ENCODE measurements around the gene SNAPC4.
"Not testable (repeated sequence)": the region's sequence is repeated elsewhere in the genome, so short reads cannot be mapped to it uniquely, and the experiment has no call there.

The SNAPC4 gene

DNA sequence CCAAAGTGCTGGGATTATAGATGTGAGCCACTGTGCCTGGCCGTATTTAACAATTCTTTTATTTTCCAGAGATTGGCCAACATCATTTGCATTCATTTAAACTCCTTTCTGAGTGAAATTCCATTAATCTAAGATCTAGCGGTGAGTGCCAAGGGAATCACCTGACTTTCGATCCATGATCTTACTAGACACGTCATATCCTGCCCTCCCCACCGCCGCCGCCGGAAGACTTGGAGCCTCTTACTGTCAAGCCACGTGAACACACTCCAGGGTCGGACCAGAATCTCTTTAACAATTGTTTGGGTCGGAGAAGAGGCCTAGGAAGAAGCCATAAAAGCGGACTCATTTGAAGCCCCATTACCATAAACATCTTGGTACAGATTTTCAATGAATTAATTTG is 26.8 kb upstream of the SNAPC4 start:
- no peak overlapping the region for H3K4me3 ChIP-seq (ENCODE audit: control insufficient read depth in 1 of 7, extremely low read depth in 1 of 7, insufficient read depth in 4 of 7, low read depth in 2 of 7, low read length in 6 of 7)
- POLR2A ChIA-PET = no interaction called here
- no peak for DNase-seq
- no peak overlapping the region for H3K27ac ChIP-seq (ENCODE audit: insufficient read depth in 1 of 2, low read depth in 1 of 2, low read length in 2 of 2, poor library complexity in 1 of 2, severe bottlenecking in 2 of 2)
- H3K27me3 ChIP-seq (replicated peaks in 2 of 5; ENCODE audit: control insufficient read depth in 4 of 5, insufficient read depth in 5 of 5, low read length in 4 of 5) = no peaks in the 10 kb centered on the region
- CTCF ChIA-PET = interaction anchor here (0.7 to 1.5 kb wide), 2 partner anchors 16 to 19 kb away, joined by 3 to 4 read pairs; no protein-coding TSS in a partner anchor
- WGBS (ENCODE audit: insufficient coverage) = 98% methylated on average over 11 of the region's 12 CpGs
- peaks cover 4 to 62% (median 44%) of the 10 kb centered on the region in 4 experiments for H3K36me3 ChIP-seq (ENCODE audit: control insufficient read depth in 4 of 4, insufficient read depth in 4 of 4, low read length in 3 of 4)
- H3K9me3 ChIP-seq (ENCODE audit: control extremely low read depth in 1 of 5, control insufficient read depth in 4 of 5, insufficient read depth in 2 of 5, low read depth in 1 of 5, low read length in 4 of 5) = no peaks in the 10 kb centered on the region
- no peaks in the 10 kb centered on the region for H3K4me1 ChIP-seq (ENCODE audit: control extremely low read depth in 1 of 4, control insufficient read depth in 4 of 4, insufficient read depth in 4 of 4, low read length in 3 of 4)

DNA sequence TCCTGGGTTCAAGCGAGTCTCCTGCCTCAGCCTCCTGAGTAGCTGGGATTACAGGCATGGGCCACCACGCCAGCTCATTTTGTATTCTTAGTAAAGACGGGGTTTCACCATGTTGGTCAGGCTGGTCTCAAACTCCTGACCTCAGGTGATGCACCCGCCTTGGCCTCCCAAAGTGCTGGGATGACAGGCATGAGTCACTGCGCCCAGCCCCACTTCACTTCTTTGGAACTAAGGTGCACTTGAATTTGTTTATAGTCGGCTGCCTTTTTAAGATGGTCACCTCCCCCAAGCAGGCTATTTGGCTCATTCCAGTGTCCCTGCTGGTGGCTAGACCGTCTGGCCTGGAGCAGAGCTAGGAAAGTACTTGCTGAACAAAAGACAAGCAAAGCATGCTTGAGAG is 25.4 kb upstream of the SNAPC4 start:
- H3K4me1 ChIP-seq (ENCODE audit: control extremely low read depth in 1 of 4, control insufficient read depth in 4 of 4, insufficient read depth in 4 of 4, low read length in 3 of 4); H3K4me3 ChIP-seq (ENCODE audit: control insufficient read depth in 1 of 7, extremely low read depth in 1 of 7, insufficient read depth in 4 of 7, low read depth in 2 of 7, low read length in 6 of 7); POLR2A ChIA-PET; H3K9me3 ChIP-seq (ENCODE audit: control extremely low read depth in 1 of 5, control insufficient read depth in 4 of 5, insufficient read depth in 2 of 5, low read depth in 1 of 5, low read length in 4 of 5); DNase-seq; H3K27ac ChIP-seq (ENCODE audit: insufficient read depth in 1 of 2, low read depth in 1 of 2, low read length in 2 of 2, poor library complexity in 1 of 2, severe bottlenecking in 2 of 2); H3K27me3 ChIP-seq (replicated peaks in 2 of 5; ENCODE audit: control insufficient read depth in 4 of 5, insufficient read depth in 5 of 5, low read length in 4 of 5): not testable (repeated sequence)
- 96% methylated on average over 6 of the region's 7 CpGs for WGBS (ENCODE audit: insufficient coverage)
- peaks cover 10 to 63% (median 46%) of the 10 kb centered on the region in 4 experiments for H3K36me3 ChIP-seq (ENCODE audit: control insufficient read depth in 4 of 4, insufficient read depth in 4 of 4, low read length in 3 of 4)
- CTCF ChIA-PET = interaction anchor here (1.1 to 1.5 kb wide), 4 partner anchors 9 to 112 kb away, joined by 3 to 6 read pairs (median 4); no protein-coding TSS in a partner anchor

DNA sequence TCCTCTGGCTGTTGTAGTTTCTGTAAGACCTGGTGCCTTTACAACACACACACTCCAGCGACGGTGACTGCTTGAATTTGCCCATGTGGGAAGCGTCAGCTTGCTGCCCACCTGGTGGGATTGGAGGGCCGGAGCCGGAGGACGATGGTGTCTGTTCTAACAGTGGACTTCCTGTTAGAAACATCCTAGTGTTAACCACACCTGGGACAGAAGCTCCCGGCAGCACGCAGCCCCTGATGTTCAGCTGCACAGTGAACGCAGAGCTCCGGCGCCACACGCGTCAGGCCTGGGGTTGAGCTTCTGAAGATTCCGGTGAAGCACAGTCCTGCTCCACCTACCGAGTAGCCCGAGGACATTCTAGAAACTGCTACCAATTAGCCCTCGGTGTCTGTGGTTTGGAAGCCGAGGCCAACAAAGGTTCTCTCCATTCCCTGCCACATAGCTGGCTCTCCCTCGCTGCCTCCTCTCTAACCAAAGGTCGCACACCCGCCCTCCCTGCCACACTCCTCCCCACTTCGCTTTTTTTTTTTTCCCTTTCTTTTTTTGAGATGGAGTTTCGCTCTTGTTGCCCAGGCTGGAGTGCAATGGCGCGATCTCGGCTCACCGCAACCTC is 24.9 kb upstream of the SNAPC4 start:
- H3K4me1 ChIP-seq (ENCODE audit: control extremely low read depth in 1 of 4, control insufficient read depth in 4 of 4, insufficient read depth in 4 of 4, low read length in 3 of 4) = no peaks in the 10 kb centered on the region
- H3K36me3 ChIP-seq (ENCODE audit: control insufficient read depth in 4 of 4, insufficient read depth in 4 of 4, low read length in 3 of 4) = peaks cover 11 to 59% (median 44%) of the 10 kb centered on the region in 4 experiments
- no peak for DNase-seq
- no peak overlapping the region for H3K27ac ChIP-seq (ENCODE audit: insufficient read depth in 1 of 2, low read depth in 1 of 2, low read length in 2 of 2, poor library complexity in 1 of 2, severe bottlenecking in 2 of 2)
- H3K4me3 ChIP-seq (ENCODE audit: control insufficient read depth in 1 of 7, extremely low read depth in 1 of 7, insufficient read depth in 4 of 7, low read depth in 2 of 7, low read length in 6 of 7) = no peak overlapping the region
- POLR2A ChIA-PET = no interaction called here
- no peaks in the 10 kb centered on the region for H3K9me3 ChIP-seq (ENCODE audit: control extremely low read depth in 1 of 5, control insufficient read depth in 4 of 5, insufficient read depth in 2 of 5, low read depth in 1 of 5, low read length in 4 of 5)
- CTCF ChIA-PET = interaction anchor here (1.1 to 1.2 kb wide), 2 partner anchors 10 to 111 kb away, joined by 3 to 6 read pairs; no protein-coding TSS in a partner anchor
- no peaks in the 10 kb centered on the region for H3K27me3 ChIP-seq (replicated peaks in 2 of 5; ENCODE audit: control insufficient read depth in 4 of 5, insufficient read depth in 5 of 5, low read length in 4 of 5)
- 92% methylated on average over 24 of the region's 27 CpGs for WGBS (ENCODE audit: insufficient coverage)

DNA sequence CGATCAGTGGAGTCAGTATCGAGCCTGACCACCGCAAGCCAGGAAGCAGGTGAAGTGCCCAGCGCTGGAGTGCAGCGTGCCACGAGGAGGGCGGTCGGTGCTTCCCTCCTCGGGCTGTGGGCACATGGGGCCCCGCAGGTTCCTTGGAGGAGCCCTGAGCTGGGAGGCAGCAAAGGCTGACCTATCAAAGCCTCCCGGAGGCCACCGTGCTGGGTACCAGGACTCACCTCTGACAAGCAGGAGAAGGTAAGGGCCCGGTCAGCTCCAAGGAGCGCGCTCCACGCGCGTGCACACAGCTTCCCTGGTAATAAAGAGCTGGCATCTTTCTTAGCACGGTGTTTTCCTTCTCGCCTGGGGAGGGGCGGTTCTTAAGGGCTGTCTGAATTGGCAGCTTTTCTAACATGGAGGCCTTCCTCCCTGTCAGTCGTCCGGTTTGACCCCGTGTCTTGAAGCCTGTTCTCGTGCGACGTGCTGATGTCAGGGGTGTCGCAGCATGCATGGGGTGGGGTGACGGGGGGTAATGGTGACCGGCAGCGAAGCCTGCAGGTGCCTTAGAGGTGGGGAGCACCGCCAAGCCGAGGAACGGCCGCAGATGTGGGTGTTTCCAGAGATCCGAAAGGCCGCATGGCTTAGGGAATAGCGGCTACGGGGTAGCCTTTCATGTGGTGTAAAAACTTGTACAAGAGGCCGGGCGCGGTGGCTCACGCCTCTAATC is 23.6 kb upstream of the SNAPC4 start:
- 94% methylated on average over 38 of the region's 43 CpGs for WGBS (ENCODE audit: insufficient coverage)
- no peaks in the 10 kb centered on the region for H3K27me3 ChIP-seq (replicated peaks in 2 of 5; ENCODE audit: control insufficient read depth in 4 of 5, insufficient read depth in 5 of 5, low read length in 4 of 5)
- DNase-seq = no peak
- H3K27ac ChIP-seq (ENCODE audit: insufficient read depth in 1 of 2, low read depth in 1 of 2, low read length in 2 of 2, poor library complexity in 1 of 2, severe bottlenecking in 2 of 2) = no peak overlapping the region
- no peaks in the 10 kb centered on the region for H3K9me3 ChIP-seq (ENCODE audit: control extremely low read depth in 1 of 5, control insufficient read depth in 4 of 5, insufficient read depth in 2 of 5, low read depth in 1 of 5, low read length in 4 of 5)
- ChIA-PET CTCF (interaction anchor here (0.8 kb wide), 1 partner anchor 12 kb away, joined by 3 read pairs; no protein-coding TSS in a partner anchor), POLR2A (no interaction called here)
- no peaks in the 10 kb centered on the region for H3K4me1 ChIP-seq (ENCODE audit: control extremely low read depth in 1 of 4, control insufficient read depth in 4 of 4, insufficient read depth in 4 of 4, low read length in 3 of 4)
- peaks cover 11 to 60% (median 47%) of the 10 kb centered on the region in 4 experiments for H3K36me3 ChIP-seq (ENCODE audit: control insufficient read depth in 4 of 4, insufficient read depth in 4 of 4, low read length in 3 of 4)
- H3K4me3 ChIP-seq (ENCODE audit: control insufficient read depth in 1 of 7, extremely low read depth in 1 of 7, insufficient read depth in 4 of 7, low read depth in 2 of 7, low read length in 6 of 7) = no peak overlapping the region

DNA sequence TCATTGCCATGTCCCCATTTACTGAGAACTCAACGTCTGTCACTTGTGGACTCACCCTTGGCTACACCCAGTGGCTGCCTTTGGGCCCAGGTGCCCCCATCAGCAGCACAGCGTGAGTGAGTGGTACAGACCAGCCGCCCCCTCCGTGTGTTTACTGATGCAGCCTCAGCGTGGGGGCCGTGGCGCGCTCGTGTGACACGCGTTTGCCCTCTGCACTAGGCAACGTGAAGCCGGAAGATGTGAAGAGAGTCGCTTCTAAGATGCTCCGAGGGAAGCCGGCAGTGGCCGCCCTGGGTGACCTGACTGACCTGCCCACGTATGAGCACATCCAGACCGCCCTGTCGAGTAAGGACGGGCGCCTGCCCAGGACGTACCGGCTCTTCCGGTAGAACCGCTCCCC is 22.9 kb upstream of the SNAPC4 start:
- ChIA-PET CTCF (no interaction called here), POLR2A (no interaction called here)
- no peaks in the 10 kb centered on the region for H3K4me1 ChIP-seq (ENCODE audit: control extremely low read depth in 1 of 4, control insufficient read depth in 4 of 4, insufficient read depth in 4 of 4, low read length in 3 of 4)
- no peaks in the 10 kb centered on the region for H3K9me3 ChIP-seq (ENCODE audit: control extremely low read depth in 1 of 5, control insufficient read depth in 4 of 5, insufficient read depth in 2 of 5, low read depth in 1 of 5, low read length in 4 of 5)
- 96% methylated on average over 26 of the region's 26 CpGs for WGBS (ENCODE audit: insufficient coverage)
- no peak for DNase-seq
- no peak overlapping the region for H3K27ac ChIP-seq (ENCODE audit: insufficient read depth in 1 of 2, low read depth in 1 of 2, low read length in 2 of 2, poor library complexity in 1 of 2, severe bottlenecking in 2 of 2)
- H3K27me3 ChIP-seq (replicated peaks in 2 of 5; ENCODE audit: control insufficient read depth in 4 of 5, insufficient read depth in 5 of 5, low read length in 4 of 5) = no peaks in the 10 kb centered on the region
- no peak overlapping the region for H3K4me3 ChIP-seq (ENCODE audit: control insufficient read depth in 1 of 7, extremely low read depth in 1 of 7, insufficient read depth in 4 of 7, low read depth in 2 of 7, low read length in 6 of 7)
- H3K36me3 ChIP-seq (ENCODE audit: control insufficient read depth in 4 of 4, insufficient read depth in 4 of 4, low read length in 3 of 4) = peaks cover 13 to 67% (median 54%) of the 10 kb centered on the region in 4 experiments

DNA sequence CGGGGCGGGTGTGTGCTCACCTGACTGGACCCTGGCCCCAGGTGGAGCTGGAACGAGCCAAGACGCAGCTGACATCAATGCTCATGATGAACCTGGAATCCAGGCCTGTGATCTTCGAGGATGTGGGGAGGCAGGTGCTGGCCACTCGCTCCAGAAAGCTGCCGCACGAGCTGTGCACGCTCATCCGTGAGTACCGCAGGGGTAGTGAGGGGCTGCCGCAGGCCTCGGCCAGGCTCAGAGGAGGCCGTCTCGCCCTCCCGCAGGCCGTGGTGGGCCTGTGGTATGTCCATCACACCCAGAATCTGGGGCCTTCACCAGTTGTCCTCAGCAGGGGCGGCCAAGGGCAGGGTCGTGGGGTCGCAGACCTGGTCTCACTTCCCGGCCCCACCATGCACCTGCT is 21.8 kb upstream of the SNAPC4 start:
- CTCF ChIA-PET = no interaction called here
- WGBS (ENCODE audit: insufficient coverage) = 97% methylated on average over 21 of the region's 21 CpGs
- Histone ChIP-seq H3K4me3 (ENCODE audit: control insufficient read depth in 1 of 7, extremely low read depth in 1 of 7, insufficient read depth in 4 of 7, low read depth in 2 of 7, low read length in 6 of 7) (no peak overlapping the region), H3K4me1 (ENCODE audit: control extremely low read depth in 1 of 4, control insufficient read depth in 4 of 4, insufficient read depth in 4 of 4, low read length in 3 of 4) (no peaks in the 10 kb centered on the region), H3K27ac (ENCODE audit: insufficient read depth in 1 of 2, low read depth in 1 of 2, low read length in 2 of 2, poor library complexity in 1 of 2, severe bottlenecking in 2 of 2) (no peak overlapping the region), H3K9me3 (ENCODE audit: control extremely low read depth in 1 of 5, control insufficient read depth in 4 of 5, insufficient read depth in 2 of 5, low read depth in 1 of 5, low read length in 4 of 5) (no peaks in the 10 kb centered on the region), H3K27me3 (replicated peaks in 2 of 5; ENCODE audit: control insufficient read depth in 4 of 5, insufficient read depth in 5 of 5, low read length in 4 of 5) (no peaks in the 10 kb centered on the region), H3K36me3 (ENCODE audit: control insufficient read depth in 4 of 4, insufficient read depth in 4 of 4, low read length in 3 of 4) (peaks cover 15 to 76% (median 61%) of the 10 kb centered on the region in 4 experiments)
- no peak for DNase-seq
- POLR2A ChIA-PET = no interaction called here

DNA sequence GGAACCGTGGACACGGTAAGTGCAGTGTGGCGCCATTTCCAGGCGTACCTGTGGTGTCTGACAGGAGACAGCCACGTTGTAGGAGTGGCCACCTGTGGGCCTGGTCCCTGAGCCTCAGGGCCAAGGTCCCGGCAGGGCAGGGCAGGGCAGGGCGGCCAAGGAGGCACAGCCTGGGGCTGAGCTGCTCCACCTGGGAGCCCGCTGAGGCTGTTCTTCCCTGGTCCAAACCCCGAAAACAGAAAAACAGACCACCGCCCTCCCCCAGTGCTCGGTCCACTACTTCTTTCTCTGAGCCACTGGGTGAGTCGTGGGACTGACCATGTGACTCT is 19.1 kb upstream of the SNAPC4 start:
- ChIA-PET CTCF (no interaction called here), POLR2A (interaction anchor here (0.5 kb wide), 1 partner anchor 11 kb away, joined by 3 read pairs; no protein-coding TSS in a partner anchor)
- no peak overlapping the region for H3K27ac ChIP-seq (ENCODE audit: insufficient read depth in 1 of 2, low read depth in 1 of 2, low read length in 2 of 2, poor library complexity in 1 of 2, severe bottlenecking in 2 of 2)
- H3K4me1 ChIP-seq (ENCODE audit: control extremely low read depth in 1 of 4, control insufficient read depth in 4 of 4, insufficient read depth in 4 of 4, low read length in 3 of 4) = no peaks in the 10 kb centered on the region
- no peak overlapping the region for H3K4me3 ChIP-seq (ENCODE audit: control insufficient read depth in 1 of 7, extremely low read depth in 1 of 7, insufficient read depth in 4 of 7, low read depth in 2 of 7, low read length in 6 of 7)
- 97% methylated on average over 11 of the region's 12 CpGs for WGBS (ENCODE audit: insufficient coverage)
- no peaks in the 10 kb centered on the region for H3K27me3 ChIP-seq (replicated peaks in 2 of 5; ENCODE audit: control insufficient read depth in 4 of 5, insufficient read depth in 5 of 5, low read length in 4 of 5)
- H3K9me3 ChIP-seq (ENCODE audit: control extremely low read depth in 1 of 5, control insufficient read depth in 4 of 5, insufficient read depth in 2 of 5, low read depth in 1 of 5, low read length in 4 of 5) = no peaks in the 10 kb centered on the region
- peaks cover 19 to 92% (median 72%) of the 10 kb centered on the region in 4 experiments for H3K36me3 ChIP-seq (ENCODE audit: control insufficient read depth in 4 of 4, insufficient read depth in 4 of 4, low read length in 3 of 4)
- DNase-seq = no peak

Data from common myeloid progenitor, CD34-positive (primary cell).